Stimulated activated CD8-positive, alpha-beta memory T cell treated with anti-CD3 and anti-CD28 coated beads, Interleukin-12 subunit alpha, Interleukin-12 subunit beta, amount 100 ng/mL, for 1 hour (primary cell): Measurements from ENCODE around the gene MYBPC3.

Experiments
- DNase-seq: peaks from one replicate; pipeline ENCODE4 v3.0.0-alpha.2; 2020; ENCODE audit warnings: low read depth

The MYBPC3 gene

DNA sequence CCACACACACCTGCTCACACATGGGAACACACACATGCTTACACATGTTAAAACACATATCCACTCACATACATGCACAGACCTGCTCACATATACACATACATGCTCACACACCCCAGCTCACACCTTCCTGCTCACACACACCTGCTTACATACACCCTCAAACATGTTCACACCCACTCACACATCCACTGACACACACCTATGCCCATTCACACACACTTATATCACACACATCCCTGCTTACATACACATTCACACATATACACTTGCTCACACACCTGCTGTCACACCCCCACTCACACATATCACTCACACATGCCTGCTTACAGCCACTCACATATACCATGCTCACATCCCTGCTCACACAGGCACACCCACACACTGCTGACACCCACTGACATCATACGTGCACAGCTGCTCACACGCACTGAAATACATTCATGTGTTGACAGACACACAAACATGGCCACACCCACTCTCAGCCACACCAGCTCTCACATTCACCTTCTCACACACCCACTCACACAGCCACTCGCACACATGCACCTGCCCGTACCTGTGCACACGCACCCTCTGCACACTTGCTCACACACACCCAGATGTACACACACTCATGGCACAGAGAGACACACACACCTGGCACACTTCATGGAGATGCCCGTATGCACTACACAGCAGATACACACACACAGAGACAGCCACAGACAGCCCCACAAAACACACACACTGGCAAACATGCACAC, 5.7 kb upstream of the MYBPC3 start:
- DNase-seq, result no peak

DNA sequence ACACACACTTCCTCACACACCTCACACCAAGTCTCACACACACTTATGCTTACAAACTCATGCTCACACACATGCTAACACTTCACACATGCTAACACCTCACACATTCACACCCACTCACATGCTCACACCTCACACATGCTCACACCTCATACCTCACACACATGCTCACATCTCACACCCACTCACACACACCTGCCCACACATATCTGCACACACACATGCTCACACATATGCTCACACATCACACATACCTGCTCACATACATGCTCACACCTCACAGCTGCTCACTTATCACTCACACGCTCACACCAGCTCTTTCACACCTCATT, 4.5 kb upstream of the MYBPC3 start:
- DNase-seq, result no peak

DNA sequence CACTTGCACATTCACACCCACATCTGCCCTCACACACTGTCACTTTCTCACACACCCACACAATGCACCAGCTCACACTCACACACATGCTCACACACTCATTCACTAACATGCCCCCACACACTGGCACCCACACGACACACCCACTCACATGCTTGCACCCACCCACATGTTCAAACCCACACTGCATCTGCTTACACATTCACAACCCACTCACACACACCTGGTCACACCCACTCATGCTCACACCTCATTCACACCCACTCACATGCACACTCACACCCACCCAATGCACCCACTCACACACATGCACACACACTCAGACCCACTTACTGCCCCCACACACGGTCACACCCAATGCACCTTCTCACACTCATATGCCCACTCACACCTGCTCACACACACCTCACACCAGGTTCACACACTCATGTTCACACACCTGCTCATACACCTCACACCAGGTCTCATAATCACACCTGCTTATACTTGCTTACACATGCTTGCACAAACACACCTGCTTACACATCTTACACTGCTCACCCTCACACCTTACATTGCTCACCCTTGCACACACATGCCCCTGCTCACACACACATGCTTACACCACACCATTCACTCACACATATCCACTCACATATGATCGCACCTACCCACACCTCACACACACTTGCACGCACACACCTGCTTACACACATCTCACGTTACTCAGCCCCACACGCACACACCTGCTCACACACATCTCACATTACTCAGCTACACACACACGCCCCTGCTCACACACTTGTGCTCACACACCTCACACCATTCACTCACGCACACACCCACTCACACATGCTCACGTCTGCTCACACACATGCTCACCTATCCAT, 3.9 kb upstream of the MYBPC3 start:
- no peak for DNase-seq

DNA sequence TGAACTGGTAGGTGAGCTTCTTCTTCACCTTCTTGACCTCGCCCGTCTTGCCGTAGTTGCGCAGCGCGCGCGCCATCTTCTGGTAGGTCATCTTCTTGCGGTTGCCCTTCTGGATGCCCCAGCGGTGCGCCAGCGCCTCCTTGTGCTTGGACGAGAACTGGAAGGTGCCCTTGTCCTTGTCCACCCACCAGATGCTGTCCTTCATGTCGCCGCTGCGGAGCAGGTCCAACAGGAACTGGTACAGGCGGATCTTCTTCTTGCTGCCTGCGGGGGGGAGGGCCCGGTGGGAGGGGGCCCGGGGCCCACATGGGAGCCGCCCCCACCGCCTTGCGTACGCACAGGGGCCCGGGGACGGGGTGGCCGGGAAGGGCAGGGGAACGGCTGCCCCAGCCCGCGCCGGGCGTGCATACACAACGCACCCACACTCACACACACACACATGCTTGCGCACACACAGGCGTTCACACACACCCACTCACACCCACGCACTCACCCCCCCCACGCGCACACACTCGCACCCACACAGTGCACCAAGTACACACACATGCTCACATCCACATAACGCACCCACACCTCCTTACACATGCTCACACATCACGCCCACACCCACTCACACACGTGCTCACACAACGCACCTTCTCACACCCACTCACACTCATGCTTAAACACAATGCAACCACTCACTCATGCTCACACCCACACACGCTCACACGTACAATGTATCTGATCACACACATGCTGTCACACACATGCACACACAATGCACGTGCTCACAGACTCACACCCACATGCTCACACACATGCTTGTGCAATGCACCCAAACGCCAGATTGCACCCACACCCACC, 3.0 kb upstream of the MYBPC3 start:
- no peak for DNase-seq

DNA sequence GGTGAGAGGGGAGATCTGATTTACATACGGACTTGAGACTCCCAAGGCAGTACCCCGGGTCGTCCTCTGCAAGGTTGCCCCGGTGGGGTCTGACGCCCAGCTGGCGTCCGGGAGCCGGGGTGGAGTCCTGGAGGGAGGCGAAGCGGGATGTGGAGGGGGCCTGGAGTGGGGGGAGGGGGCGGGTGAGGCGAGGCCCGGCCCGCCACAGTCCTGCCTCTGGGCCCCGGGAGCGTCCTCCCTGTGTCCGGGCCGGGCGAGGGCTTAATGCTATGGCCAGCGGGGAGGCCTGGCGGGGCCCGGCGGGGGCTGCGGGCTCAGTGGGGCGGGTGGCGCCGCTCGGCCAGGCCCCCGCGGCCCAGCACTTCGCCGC, 2.4 kb upstream of the MYBPC3 start:
- DNase-seq, result no peak

DNA sequence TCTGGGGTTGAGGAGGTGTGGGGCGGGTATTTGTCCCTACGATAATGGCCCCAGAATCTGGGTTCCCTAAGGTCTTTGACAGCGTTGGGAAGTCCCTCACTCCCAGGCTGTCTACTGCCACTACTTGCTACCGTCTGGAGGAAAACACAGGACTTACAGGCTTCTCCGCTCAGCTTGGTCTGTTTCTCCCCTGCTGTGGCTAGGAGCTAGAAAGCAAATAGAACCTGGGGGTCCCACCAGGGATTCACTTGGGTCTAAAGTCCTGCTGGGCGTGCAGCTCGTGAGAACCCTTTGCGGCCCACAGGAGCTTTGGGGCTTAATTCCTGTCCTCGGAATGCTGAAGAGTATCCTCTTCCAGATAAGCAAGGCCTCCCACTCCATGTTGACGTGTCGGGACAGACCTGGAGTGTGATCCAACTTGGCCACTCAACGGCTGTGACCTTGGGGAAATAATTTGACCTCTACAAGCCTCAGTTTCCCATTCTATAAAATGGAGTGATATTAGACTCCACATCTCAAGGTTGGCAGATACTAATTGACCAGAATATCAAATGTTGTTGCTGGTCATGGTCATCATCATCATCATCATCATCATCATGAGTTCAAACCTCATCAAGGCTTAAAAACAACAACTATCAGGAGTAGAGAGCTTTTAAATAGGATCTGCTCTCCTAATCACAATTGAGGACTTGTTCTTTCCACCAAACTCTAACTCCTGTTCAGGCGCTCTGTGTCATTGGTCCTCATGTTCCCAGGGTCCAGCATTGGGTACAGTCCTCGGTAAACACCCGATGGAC, 1.7 kb upstream of the MYBPC3 start:
- DNase-seq, result no peak

DNA sequence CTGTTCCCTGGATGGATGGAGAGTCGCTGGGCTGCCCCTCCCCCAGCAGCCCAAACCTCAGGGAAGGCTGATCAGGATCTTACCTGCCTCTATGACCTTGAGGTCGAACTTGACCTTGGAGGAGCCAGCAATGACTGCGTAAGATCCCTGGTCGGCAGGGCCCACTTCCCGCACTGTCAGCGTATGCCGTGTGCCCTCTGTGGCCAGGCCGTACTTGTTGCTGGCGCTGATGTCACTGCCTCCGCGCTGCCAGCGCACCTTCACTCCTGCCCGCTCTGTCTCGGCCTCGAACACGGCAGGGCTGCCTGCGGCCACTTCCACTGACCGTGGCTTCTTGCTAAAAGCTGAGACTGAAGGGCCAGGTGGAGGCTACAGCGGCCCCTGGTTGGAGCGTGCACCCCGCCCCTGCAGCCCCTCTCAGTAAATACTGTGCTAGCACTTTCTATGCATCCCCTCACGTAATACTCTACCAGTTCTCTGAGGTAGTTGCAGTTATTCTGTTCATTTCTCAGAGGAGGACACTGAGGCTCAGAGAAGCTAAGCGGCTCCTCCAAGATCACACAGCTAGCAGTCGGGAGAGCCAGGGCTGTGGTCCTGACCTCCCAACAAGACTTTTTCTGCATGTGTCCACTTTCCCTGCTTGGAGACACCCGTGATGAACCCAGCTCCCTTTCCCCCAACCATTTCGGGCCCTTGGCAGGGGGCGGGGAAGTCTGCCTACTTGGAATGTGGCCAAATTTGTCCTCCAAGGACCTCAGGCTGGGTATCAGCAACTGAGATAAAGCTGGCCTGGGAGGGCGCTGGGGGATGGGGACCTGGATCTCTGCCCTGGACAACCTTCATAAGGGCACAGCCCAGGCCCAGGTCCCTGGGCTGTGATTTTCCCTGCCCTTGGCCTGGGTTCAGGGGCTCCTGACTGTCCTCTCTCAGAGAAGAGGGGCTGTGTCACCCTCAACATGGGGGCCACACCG, 1.1 kb downstream of the MYBPC3 start:
- no peak for DNase-seq

DNA sequence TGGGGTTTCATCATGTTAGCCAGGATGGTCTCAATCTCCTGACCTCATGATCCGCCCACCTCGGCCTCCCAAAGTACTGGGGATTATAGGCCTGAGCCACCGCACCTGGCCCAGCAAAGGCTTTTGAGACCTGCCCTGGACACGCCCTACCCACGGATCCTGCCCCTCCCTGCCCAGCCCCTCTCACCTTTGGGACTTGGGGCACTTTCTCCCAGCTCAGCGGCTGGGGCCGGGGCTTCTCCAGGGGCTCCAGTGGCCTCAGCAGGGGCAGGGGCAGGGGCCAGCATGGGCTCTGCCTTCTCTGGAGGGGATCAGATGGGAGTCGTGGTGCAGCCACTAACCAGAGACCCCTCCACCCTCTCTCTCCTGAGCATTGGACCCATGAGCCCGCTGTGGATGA, 2.2 kb downstream of the MYBPC3 start:
- DNase-seq, result no peak

DNA sequence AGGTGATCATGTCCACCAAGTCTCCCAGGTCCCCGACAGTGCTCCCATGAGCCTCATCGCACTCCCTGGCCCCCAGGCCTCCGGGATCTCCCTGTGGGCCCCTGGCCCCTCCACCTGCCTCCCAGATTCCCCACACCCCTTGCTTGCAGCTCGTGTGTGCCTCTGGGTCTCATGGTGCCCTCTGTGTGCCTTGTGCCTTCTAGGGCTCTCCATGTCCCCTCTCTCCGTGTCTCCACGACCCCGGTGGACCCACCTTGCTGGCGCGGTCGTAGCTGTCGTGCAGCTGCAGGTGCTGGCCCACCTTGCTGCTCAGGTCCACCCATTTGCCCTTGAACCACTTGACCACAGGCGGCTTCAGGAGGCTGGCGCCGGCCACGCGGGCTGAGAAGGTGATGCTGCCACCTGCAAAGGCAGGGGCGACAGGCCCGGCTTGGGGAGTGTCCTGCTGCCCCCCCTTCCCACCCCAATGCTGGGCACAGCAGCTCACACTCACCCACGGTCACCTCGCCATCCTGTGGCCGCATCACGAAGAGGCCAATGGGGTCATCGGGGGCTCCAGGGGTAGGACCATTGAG, 2.9 kb downstream of the MYBPC3 start:
- DNase-seq, result no peak

DNA sequence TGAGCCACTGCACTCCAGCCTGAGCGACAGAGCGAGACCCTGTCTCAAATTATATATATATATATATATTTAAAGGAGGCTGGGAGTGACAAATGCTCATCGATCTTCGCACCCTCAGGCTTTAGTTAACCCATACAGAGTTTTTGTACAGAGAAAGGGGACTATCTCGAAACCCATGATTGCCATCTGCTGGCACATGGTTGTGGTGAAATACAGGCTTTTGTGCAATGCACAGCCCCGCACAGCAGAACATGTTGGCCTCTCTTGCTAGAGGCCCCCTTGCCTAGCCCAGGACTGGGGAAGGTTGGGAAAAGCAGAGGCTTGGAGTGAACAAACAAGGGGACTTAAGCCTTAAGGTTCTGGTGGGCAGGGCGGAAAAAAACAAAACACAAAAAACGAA, 3.6 kb downstream of the MYBPC3 start:
- DNase-seq, result no peak

DNA sequence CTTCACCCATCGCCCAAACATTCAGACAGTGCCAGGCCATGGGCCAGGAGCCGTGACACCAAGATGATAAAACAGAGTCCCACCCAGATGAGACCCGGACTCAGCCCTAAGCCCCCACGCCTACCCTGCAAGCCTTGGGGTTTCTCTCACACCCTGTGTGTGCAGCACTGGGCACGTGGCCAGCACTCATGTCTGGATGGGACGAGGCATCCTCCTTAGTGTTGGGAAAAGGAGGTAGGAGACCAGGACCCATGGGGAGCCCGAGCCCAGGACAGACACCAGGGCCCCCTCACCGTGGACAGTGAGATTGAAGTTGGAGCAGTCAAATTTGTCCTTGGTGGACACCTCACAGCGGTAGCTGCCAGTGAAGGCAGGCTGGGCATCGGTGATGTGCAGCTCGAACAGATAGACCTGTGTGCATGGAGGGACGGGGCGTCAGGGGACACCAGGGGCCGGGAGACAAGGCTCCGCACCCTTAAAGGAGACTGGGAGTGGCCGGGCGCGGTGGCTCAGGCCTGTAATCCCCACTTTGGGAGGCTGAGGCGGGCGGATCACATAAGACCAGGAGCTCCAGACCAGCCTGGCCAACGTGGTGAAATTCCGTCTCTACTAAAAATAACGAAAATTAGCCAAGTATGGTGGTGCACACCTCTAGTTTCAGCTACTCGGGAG, 4.2 kb downstream of the MYBPC3 start:
- no peak for DNase-seq

DNA sequence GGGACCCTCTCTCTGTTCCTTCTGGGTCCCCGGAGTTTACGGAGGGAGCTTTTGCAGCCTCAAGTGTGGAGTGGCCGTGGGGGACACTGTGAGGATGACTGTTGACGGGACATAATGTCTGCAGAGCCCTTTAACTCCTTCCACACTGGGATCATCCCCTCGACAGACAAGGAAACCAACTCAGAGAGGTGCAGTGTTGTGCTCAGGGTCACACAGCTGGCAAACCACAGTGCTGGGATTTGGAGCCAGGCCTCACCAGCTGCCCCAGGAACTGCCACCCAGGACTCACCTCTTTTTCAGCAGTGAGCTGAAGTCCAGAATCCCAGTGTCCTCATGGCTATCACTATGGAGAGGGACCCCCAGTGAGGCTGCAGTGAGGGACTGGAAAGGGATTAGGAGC, 5.4 kb downstream of the MYBPC3 start:
- no peak for DNase-seq

DNA sequence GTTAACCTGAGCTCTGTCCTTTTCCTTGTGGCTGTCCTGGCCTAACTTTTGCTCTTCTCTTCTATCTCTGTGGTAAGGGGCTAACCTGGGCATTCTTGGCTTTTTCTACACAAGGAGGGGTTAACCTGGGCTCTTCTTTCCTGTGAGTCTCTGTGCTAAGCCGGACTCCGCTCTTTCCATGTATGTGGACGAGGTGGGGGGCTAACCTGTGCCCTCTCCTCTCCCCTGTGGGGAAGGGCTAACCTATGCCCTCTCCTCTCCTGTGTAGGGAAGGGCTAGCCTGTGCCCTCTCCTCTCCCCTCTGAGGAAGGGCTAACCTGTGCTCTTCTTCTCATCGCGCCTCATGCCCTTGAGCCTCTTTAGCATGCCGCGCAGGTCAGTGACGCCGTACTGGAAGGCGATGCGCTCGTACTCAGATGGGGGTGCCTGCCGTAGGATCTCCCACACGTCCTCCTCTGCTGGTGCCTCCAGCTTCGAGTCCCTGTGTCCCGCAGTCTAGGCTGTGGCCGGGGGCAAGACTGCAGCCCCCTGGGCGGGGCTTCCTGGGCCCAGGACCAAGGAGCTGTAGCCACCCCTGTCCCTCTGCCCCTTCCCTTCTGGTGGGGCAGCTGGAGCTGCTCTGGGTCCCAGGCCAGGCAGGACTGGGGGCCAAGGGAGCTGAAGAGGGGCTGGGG, 6.5 kb downstream of the MYBPC3 start:
- no peak for DNase-seq

DNA sequence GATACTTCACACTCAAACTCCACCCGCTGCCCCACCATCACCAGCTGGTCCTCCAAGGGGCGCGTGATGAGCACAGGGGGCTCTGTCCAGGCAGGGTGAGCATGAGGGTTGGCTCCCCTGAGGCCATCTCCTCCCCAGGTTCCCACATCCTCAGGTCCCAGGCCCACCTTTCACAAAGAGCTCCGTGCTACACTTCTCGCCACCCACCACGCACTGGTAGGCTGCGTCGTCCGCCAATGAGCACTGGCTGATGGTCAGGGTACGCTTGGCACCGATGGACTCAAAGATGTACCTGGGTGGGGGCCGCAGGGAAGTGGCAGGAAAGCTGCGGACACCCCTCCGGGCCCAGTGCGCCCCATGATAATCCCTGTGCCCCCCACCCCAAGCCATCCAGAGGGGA, 9.6 kb downstream of the MYBPC3 start:
- no peak for DNase-seq

DNA sequence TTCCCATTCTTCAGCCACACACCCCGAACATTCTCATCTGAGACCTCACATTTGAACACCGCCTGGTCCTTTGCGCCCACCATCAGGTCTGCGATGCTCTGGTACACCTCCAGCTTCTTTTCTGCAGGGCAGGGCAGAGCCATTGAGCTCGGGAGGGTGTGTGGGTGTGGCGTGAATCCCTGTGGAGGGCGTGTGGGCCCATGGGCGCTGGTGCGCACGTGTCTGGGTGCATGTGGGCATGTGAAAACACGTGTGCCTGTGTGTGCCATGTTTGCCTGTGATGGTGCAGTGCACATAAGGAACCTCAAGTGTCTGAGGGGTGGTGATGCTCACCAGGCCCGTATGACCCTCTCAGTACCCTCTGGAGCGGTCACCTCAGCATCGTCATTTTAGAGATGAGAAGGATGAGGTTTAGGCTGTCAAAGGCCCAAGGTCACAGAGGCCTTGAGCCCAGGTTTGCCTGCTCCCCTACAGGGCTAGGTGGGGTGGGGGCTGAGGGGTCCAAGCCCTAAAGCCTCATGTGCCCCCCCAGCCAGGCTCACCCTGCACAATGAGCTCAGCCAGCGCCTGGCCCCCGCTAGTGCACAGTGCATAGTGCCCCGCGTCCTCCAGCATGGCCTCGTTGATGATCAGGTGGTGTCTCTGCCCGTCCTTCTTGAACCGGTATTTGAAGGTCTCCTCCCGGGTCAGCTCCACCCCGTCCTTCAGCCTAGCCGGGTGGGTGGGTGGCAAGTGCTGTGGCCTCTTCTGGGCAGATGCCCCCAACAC, 10.3 kb downstream of the MYBPC3 start:
- DNase-seq, result no peak

DNA sequence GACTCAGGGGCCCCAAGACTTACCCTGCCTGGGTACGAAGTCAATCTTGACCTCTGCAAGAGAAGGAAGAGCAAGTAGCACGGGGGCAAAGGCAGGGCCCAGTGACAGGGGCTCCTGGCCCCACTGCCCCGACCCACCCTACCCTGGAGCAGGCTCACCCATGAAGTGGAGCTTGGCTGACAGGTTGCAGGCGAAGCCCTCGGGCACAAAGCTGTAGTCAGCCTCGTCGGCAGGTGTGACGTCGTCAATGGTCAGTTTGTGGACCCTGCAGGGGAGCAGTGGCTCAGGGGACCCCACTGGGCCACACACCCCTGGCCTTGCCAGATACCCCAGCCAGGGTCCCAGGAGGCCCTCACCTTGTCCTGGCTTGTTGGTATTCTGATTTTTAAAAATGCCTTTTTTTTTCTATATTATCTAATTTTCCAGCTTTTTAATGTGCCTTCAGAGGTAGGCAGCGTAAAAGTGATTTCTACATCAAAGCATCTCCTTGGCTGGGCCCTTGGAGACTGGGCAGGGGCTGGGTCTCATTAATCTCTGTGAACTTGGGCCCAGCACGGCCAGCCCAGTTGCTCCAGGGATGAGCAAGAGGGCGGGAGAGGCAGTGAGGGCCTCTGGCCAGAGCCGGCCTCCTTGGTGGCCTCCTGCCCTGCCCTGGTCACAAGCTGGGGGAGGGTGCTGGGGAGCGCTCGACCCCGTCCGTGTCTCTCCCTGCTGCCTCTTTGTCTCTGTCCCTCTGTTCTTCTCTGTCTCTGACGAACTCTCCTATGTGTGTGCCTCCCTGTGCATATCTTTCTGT, 11.3 kb downstream of the MYBPC3 start:
- no peak for DNase-seq

DNA sequence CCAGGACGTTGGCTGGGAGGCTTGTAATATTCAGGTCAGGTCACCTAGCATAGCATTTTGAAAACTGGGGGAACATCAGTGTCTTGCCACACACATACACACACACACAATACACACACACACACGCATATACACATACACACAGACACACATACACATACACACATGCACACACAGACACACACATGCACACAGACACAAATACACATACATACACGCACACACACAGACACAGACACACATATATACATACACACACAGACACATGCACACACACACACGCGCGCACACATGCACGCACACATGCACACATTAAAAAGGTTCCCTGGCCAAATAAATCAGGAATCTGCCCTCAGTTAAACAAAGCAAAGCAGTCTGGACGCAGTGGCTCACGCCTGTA, 12.5 kb downstream of the MYBPC3 start:
- no peak for DNase-seq
